ENCODE measurements around the gene PLCH1.

Gene PLCH1

DNA sequence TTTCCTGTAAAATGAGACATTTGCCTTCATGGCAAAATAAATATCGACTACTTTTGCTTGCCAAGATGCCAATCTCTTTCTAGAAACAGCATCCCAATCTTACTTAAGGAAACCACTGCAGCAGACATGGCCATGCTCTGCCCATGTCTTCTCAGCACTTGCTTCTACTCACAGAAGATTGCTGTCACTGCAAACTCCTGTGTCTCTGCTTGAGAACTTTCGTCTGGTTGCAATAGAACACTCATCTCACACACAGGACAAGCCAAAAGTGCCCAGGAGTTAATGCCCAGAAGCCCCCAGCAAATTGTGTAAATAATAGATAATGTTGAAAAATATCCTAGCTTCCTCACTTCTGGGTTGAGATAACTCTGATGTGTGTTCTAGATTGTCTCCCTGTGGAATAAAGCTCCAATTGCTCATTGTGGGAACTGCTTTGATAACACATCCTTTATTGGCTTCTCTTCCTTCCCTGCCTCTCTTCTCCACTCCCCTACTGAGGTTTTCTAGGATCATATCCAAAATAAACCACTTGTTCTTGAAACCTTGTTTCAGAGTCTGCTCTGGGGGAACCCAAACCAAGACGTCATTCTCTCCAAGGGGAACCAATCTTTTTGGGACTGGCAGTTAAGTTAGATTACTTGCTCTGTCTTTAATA is 295.1 kb downstream of the PLCH1 start:
- peak; percentile 47 for DNase-seq

DNA sequence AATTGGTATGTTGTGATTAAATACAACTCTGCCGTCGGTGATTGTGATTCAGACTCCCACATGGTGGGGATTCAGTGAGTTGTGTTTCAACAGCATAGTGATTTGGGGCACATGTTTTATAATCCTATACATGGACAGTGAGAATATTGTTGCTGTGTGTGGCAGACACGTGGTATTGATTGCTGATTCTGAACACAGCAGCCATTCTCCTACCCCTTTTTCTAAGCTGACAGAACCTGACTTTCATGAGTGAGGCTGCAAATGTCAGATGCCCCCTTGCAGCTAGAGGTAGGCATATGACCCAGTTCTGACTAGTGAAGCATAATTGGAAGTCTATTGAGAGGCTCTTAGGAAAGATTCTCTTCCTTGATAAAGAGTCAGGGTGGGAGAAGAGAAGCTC is 296.3 kb downstream of the PLCH1 start:
- no peak for DNase-seq

DNA sequence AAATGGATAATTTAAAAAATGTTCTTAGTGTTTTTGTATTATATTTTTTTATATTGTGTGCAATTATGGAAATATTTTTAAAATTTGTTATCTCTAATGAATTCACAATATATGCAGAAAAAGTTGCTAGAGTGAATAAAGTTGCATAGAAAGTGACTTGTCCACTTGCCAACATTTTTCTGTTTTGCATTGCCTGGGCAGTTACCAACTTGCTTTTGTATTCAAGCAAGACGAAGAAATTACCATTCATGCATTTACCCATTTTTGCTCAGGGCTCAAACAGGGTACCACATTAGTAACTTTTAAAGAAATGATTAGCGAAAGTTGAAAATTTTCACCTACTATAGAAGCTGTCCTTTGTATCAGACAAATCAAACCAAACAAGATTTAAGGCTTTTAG is 298.5 kb downstream of the PLCH1 start:
- DNase-seq = no peak

DNA sequence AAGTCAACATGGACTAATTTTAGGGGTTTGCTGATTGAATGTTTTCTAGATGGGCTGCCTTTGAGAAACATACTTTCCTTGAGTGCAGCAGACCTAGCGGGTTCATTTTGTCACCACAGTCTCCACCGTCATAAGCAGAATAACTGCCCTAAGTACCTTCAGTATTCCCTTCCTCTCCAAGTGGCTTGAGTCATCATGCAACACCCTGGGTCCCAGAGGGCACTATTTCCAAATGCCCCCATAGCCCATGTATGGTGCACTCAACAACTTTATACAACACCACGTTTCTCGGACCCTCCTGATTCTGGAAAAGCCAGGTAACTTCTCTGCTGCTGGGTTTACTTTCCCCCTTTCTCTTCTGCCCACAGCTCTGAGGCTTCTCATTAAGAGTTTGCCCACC is 300.1 kb downstream of the PLCH1 start:
- no peak for DNase-seq

GRCh38 chr3:155443815-155444214 is 301.1 kb downstream of the PLCH1 start:
- no peak for DNase-seq

GRCh38 chr3:155442072-155442471 is 302.8 kb downstream of the PLCH1 start:
- DNase-seq = peak; percentile 55

GRCh38 chr3:155441506-155441905 is 303.4 kb downstream of the PLCH1 start:
- no peak for DNase-seq

DNA sequence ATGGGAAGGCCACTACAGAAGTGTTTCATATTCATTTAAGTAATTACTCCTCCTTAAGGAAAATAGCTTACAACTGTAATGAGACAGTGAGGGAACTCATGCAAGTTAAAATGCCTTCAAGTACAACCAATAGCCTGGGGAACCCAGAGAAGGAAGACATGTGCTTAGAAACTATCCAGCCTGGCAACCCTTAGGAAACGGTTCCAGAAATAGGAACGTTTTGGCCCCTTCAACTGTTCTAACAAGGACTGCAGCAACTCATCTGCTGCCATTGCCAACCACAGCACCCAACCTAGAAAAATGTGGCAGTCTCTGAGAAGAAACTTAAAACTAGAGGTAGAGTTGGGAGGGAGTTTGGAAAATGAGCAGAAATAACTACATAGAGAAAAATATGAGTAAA is 303.8 kb downstream of the PLCH1 start:
- no peak for DNase-seq

DNA sequence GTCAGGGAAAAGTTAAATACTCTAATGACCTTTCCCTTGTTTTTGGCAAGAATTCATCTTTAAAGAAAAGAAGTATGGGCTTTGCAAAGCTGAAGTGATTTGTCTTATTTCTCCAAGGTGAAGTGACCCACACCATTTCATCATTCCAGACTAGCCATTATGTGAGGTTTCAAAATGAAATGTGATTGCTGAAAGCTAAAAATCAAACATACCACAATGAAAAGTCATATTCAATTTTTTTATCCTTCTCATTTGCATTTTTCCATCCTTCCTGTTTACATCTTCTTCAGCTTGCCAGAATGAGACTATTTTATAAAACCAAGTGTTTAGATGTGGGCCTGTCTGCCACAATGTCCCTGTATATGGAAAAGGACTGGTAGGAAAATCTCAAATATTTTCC is 309.1 kb downstream of the PLCH1 start:
- DNase-seq = peak; percentile 57

DNA sequence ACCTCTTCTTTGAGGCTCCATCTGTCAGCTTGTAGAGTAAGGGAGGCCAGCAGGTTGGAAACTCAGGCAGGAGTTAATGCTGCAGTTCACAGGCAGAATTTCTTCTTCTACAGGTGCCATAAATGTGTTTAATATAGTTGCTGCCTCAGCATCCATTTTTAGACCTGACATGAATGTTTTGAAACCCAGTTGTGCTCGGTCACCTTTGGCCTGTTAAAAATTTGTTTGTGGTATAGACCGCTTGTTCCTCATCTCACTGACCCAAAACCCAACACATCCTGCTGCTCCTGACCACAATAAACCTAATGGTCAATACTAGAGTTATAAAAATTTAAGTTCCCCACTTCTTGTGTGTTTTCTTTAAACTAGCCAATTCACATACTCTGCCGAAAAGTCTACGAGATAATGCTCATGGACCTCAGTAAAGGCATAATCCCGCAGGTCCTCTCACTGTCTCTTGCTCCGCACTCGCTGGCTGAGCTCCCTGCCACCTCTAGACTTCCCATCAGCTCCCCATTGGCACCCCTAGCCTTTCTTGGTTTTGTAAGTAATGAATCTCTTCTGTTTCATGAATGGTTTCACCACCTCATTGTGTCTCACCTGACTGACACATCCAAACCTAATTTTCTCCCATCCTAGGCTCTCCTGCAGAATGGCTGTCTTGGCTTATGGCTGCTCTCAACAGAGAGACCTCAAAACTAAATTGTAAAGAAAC is 312.9 kb downstream of the PLCH1 start:
- DNase-seq = no peak

DNA sequence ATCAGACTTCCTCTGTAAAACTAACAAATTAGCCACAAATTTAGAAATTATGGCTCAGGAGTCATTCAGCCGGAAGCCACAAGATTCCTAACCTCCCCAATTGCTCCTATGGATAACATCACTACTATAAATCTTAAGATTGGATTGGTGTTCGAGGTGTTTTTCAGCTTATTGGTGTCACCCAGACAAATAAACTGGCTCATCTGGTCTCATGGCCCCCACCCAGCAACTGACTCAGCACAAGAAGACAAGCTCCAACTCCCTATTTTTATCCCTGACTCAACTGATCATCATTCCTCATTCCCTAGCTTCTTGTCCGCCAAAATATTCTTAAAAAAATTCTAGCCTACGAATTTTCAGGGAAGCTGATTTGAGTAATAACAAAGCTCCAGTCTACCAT is 316.3 kb downstream of the PLCH1 start:
- DNase-seq = peak; percentile 87

- peak; percentile 67 for DNase-seq
Measured at GRCh38 chr3:155426524-155427230, 318.2 kb downstream of the PLCH1 start.

DNA sequence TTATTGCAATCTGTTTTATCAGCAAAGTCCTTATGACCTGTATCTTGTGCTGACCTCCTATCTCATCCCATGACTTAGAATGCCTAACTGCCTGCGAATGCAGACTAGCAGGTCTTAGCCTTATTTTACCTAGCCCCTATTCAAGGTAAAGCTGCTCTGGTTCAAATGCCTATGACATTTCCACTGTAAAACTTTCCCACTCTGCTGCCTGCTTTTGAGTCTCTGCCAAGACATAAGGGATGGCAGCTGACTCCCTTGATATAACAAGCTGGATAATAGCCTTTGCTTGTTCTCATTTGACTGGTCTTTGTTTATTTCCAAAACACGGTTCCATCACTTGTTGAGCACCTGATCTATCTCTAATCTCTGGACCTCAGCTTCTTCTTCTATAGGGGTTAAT is 319.5 kb downstream of the PLCH1 start:
- no peak for DNase-seq

- DNase-seq = no peak
Measured at GRCh38 chr3:155424323-155424710, 320.6 kb downstream of the PLCH1 start.

DNA sequence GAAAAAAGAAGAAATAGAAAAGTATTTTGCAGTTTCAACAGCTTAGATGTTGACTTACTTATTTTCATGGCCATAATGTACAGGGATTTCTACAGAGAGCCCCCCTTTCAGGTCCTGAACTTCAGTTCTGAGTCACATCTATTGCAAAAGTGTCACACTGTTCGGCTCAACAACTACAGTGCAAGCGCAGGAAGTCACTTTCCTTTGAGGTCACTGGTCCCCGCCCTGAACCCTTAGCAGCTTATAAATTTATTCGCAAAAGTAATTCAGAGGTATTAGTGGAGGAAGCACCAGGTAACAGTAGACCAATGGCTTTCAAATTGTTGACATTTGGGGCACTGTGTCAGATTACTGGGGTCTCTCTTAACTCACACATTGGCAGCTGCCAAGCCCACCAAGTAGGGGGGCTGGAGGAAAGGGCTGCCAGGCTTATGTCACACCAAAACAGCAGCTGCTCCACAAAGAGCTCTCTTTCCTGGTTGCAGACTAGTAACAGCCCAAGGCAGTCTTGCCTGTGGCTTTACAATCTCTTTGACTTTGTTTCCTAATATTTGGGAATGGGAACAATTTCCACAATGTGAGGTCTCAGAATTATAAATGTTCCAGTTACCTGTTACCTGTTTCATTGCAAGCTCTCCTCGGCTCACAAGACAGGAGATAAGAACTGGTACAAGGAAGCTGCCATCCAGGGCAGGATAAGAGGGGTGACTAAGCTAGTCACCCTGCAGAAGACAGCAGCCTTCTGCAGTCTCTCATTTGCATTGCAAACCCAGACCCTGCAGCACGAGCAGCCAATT is 321.1 kb downstream of the PLCH1 start:
- no peak for DNase-seq

DNA sequence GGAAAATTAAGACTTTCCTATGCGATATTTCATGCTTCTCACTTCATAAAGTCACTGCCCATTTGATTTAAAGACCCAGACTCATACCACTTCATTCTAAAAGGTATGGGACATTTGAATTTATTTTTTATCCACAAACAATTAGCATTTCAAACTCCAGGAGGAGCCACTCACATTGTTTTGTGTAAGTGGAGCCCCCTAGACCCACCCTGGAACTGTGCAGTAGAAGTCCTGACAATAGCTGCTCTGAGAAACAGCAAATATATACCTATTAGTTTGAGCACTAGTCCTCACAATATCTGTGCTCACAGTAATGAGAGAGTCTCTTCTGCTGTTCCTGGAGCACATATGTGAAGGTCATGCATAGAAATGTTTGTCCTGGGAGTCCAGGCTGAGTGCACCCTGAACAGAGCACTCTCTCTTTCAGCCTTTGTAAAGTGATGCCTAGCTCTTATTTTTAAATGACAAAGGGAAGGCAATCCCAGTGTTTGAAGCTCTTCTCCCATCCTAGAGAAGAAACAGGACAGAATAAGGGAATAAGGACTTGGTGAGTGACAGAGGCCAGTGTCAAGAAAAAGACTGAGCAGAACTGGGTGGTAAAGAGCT is 323.9 kb downstream of the PLCH1 start:
- DNase-seq = no peak

DNA sequence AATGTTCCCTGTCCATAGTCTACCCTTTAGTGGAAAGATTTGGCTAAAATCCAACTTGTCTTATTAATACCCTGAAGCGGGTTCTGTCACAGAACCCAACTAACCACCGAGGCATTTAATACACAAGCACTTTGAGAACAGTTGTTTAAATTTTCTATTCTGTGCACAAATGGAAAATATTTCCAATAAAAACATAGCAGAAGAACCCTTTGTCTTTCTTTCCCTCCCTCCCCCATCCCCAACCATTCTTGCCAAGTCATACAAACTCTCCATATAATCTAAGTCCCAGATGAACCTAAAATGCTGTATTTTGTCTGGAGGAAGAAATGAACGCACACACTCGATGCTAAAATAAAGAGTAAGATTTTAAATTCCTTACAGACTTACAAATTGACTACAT is 324.5 kb downstream of the PLCH1 start:
- DNase-seq = peak; percentile 30

DNA sequence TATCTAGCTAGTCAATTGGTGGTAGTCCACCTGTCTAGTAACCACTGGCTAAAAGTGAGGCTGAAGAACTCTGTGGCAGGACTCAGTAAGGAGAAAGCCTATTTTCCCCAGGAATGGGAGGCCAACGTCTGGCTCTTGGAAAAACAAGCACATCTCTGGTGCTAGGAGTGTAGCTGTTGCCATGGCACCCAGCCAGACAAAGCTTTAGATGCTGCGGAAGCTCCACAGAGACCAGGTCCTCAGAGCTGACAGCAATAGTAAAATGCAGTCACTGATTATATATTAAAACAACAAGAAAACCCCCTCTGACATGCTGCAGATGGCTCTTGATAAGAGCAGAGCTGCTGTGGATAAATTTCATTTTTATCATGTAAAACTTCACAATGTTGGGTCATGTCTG is 326.5 kb downstream of the PLCH1 start:
- DNase-seq = peak; percentile 40

DNA sequence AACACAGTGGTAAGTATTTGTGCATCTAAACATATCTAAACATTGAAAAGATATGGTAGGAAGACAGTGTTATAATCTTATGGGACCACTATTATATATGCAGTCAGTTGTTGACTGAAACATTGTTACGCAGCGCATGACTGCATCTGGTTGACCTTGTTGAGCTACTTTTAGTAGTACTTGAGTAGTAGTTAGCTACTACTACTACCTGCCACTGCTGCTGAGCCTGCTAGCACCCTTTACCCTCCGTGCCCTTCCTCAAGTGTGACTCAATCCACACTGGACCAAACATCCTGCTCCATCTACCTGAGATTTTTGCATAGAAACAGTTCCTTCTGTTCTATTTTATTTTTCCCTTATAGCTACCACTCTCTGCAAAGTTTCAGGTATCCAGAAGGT is 327.8 kb downstream of the PLCH1 start:
- DNase-seq = no peak

- peak; percentile 75 for DNase-seq
Measured at GRCh38 chr3:155416500-155417118, 328.3 kb downstream of the PLCH1 start.

DNA sequence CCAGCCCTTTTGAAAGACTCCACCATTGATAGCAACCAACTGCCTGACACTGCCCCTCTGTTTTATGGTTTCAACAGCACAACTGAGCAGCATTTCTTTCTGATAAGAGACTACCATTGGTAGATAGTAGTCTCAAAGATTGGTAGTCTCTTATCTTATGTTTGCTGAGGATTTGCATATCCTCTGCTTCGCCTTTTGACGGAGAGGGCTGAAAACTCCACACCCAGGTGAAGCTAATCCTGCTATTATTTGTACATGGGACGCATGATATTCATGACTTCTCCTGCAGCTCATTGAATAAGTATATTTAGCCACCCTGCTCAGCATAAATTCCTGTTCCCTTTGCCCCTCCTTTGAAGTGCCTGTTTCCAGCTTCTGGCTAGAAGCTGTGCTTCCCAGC is 332.0 kb downstream of the PLCH1 start:
- no peak for DNase-seq

GRCh38 chr3:155411500-155412223 is 333.2 kb downstream of the PLCH1 start:
- no peak for DNase-seq

Measured in fibroblast of upper back skin (primary cell).